HFFc6 (cell line): ENCODE data around the gene TDP2. TPM values are rescaled to one million over a fixed set of nuclear protein-coding genes. Genes with fewer than 3 reads are reported as not detected.

Experiments used
- DNase-seq: peaks from one replicate; pipeline ENCODE4 v3.0.0-alpha.2; 2018
- H3K27ac Mint-ChIP-seq: 2 replicates; pipeline ENCODE4 v1.8.0; 2020; ENCODE audit warnings: mild to moderate bottlenecking, mixed read lengths
- H3K27me3 Mint-ChIP-seq: 2 replicates; pipeline ENCODE4 v1.8.0; 2021; ENCODE audit warnings: mild to moderate bottlenecking, moderate library complexity, mixed read lengths; ENCODE audit not compliant: insufficient read depth
- H3K36me3 Mint-ChIP-seq: 2 replicates; pipeline ENCODE4 v1.8.0; 2021; ENCODE audit warnings: low read depth, mixed read lengths
- H3K4me1 Mint-ChIP-seq: 2 replicates; pipeline ENCODE4 v1.8.0; 2020; ENCODE audit warnings: low read depth, mixed read lengths
- H3K4me3 Mint-ChIP-seq: 2 replicates; pipeline ENCODE4 v1.8.0; 2020; ENCODE audit warnings: mild to moderate bottlenecking, moderate library complexity, mixed read lengths
- H3K9me3 Mint-ChIP-seq: 2 replicates; pipeline ENCODE4 v1.8.0; 2020; ENCODE audit warnings: mild to moderate bottlenecking, mixed read lengths
- CTCF ChIP-seq: fragments of 200-600 bp; sonication (generic); IDR thresholded peaks from 2 replicates; pipeline ENCODE4 v1.5.0; 2021; ENCODE audit warnings: antibody characterized with exemption, mild to moderate bottlenecking
- total RNA-seq, 6 experiments: library from RNA; stranded (reverse); fragmentation: NEBNext Ultra II Directional; extraction: Animal tissue kit (Norgen Biotek cat#: 25700); gene quantifications; 2 replicates in 1 of 6; 3 replicates in 5 of 6; pipeline ENCODE4 v1.2.3, GENCODE V29; 2021

The TDP2 gene
- total RNA-seq, 6 experiments from 2014 or later, result 27.3 to 33.6 (median 30.7) TPM

- no peak for DNase-seq
- H3K27ac Mint-ChIP-seq, result peak overlapping the region; percentile 67; the same call in 1 of the 2 replicates
- peaks cover 27% of the 10 kb centered on the region for H3K36me3 Mint-ChIP-seq
Measured at GRCh38 chr6:24659561-24659960, 7.1 kb downstream of the TDP2 start.

GRCh38 chr6:24658573-24659560, 7.8 kb downstream of the TDP2 start:
- no peak overlapping the region for H3K4me3 Mint-ChIP-seq
- no peak for TF ChIP-seq CTCF
- H3K9me3 Mint-ChIP-seq, result no peaks in the 10 kb centered on the region
- H3K27ac Mint-ChIP-seq, result peak overlapping the region; percentile 67
- peaks cover 3% of the 10 kb centered on the region; the same call in 1 of the 2 replicates for H3K27me3 Mint-ChIP-seq
- peaks cover 25% of the 10 kb centered on the region for H3K36me3 Mint-ChIP-seq
- peak; percentile 64 for DNase-seq
- H3K4me1 Mint-ChIP-seq, result peaks cover 19% of the 10 kb centered on the region

More at GRCh38 chr6:24659561-24659960, 7.1 kb downstream of the TDP2 start:
- H3K27me3 Mint-ChIP-seq, result peaks cover 3% of the 10 kb centered on the region; the same call in 1 of the 2 replicates
- H3K4me1 Mint-ChIP-seq, result peaks cover 21% of the 10 kb centered on the region
- TF ChIP-seq CTCF, result no peak
- no peak overlapping the region for H3K4me3 Mint-ChIP-seq
- H3K9me3 Mint-ChIP-seq, result no peaks in the 10 kb centered on the region

GRCh38 chr6:24655215-24655614, 11.5 kb downstream of the TDP2 start:
- no peaks in the 10 kb centered on the region for H3K9me3 Mint-ChIP-seq
- peaks cover 19% of the 10 kb centered on the region for H3K4me1 Mint-ChIP-seq
- no peak overlapping the region for H3K27ac Mint-ChIP-seq
- no peak for TF ChIP-seq CTCF
- H3K36me3 Mint-ChIP-seq, result peaks cover 18% of the 10 kb centered on the region; the same call in 1 of the 2 replicates
- H3K27me3 Mint-ChIP-seq, result no peaks in the 10 kb centered on the region; the same call in 1 of the 2 replicates
- H3K4me3 Mint-ChIP-seq, result no peak overlapping the region
- DNase-seq, result no peak

- DNase-seq, result no peak
- Mint-ChIP-seq H3K4me1 (peaks cover 14% of the 10 kb centered on the region), H3K27ac (no peak overlapping the region)
Measured at GRCh38 chr6:24650365-24650764, 16.3 kb downstream of the TDP2 start.

GRCh38 chr6:24649691-24650090, 17.0 kb downstream of the TDP2 start:
- Mint-ChIP-seq H3K27ac (no peak overlapping the region), H3K9me3 (no peaks in the 10 kb centered on the region), H3K4me1 (peaks cover 17% of the 10 kb centered on the region), H3K4me3 (no peak overlapping the region), H3K27me3 (peaks cover 4% of the 10 kb centered on the region), H3K36me3 (0 out of 2 replicates have a peak, but pooled peaks cover 7% of the 10 kb centered on the region)
- no peak for DNase-seq
- TF ChIP-seq CTCF, result no peak

More at GRCh38 chr6:24650365-24650764, 16.3 kb downstream of the TDP2 start:
- H3K4me3 Mint-ChIP-seq, result no peak overlapping the region
- H3K27me3 Mint-ChIP-seq, result peaks cover 4% of the 10 kb centered on the region
- TF ChIP-seq CTCF, result no peak
- no peaks in the 10 kb centered on the region for H3K9me3 Mint-ChIP-seq
- H3K36me3 Mint-ChIP-seq, result 0 out of 2 replicates have a peak, but pooled peaks cover 7% of the 10 kb centered on the region
